ENCODE results near the gene TMC2.
A peak's percentile ranks its signal among the peaks of the same experiment; 100 is the strongest.

DNA sequence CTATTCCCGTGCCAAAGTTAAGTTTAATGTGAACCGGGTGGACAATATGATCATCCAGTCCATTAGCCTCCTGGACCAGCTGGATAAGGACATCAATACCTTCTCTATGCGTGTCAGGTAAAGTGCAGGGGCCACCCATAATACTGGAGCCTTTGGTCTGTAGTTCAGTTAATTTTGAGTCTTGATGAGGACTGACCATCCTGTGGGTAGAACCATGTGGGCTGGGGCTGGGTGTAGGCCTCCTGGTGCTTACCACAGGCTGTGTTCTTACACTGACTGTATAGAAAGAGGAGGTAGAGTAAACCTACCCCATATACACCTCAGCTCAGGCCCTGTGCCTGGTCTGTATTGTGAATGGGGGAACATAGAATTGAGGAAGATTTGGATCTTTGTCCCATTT, 118.5 kb downstream of the TMC2 start:
- TF ChIP-seq, protein P1, sequence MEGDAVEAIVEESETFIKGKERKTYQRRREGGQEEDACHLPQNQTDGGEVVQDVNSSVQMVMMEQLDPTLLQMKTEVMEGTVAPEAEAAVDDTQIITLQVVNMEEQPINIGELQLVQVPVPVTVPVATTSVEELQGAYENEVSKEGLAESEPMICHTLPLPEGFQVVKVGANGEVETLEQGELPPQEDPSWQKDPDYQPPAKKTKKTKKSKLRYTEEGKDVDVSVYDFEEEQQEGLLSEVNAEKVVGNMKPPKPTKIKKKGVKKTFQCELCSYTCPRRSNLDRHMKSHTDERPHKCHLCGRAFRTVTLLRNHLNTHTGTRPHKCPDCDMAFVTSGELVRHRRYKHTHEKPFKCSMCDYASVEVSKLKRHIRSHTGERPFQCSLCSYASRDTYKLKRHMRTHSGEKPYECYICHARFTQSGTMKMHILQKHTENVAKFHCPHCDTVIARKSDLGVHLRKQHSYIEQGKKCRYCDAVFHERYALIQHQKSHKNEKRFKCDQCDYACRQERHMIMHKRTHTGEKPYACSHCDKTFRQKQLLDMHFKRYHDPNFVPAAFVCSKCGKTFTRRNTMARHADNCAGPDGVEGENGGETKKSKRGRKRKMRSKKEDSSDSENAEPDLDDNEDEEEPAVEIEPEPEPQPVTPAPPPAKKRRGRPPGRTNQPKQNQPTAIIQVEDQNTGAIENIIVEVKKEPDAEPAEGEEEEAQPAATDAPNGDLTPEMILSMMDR (IDR thresholded peaks at IDR 0.05; ENCODE audit: insufficient read depth, low read length): no peak
- TF ChIP-seq, protein P2, sequence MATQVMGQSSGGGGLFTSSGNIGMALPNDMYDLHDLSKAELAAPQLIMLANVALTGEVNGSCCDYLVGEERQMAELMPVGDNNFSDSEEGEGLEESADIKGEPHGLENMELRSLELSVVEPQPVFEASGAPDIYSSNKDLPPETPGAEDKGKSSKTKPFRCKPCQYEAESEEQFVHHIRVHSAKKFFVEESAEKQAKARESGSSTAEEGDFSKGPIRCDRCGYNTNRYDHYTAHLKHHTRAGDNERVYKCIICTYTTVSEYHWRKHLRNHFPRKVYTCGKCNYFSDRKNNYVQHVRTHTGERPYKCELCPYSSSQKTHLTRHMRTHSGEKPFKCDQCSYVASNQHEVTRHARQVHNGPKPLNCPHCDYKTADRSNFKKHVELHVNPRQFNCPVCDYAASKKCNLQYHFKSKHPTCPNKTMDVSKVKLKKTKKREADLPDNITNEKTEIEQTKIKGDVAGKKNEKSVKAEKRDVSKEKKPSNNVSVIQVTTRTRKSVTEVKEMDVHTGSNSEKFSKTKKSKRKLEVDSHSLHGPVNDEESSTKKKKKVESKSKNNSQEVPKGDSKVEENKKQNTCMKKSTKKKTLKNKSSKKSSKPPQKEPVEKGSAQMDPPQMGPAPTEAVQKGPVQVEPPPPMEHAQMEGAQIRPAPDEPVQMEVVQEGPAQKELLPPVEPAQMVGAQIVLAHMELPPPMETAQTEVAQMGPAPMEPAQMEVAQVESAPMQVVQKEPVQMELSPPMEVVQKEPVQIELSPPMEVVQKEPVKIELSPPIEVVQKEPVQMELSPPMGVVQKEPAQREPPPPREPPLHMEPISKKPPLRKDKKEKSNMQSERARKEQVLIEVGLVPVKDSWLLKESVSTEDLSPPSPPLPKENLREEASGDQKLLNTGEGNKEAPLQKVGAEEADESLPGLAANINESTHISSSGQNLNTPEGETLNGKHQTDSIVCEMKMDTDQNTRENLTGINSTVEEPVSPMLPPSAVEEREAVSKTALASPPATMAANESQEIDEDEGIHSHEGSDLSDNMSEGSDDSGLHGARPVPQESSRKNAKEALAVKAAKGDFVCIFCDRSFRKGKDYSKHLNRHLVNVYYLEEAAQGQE (IDR thresholded peaks at IDR 0.05; ENCODE audit: insufficient replicate concordance, low read depth): no peak
- TF ChIP-seq POLR2AphosphoS5 (IDR thresholded peaks at IDR 0.05; ENCODE audit: low read depth): 0 out of 2 replicates have a peak, but pooled peaks have one; percentile 15
- no peak for TF ChIP-seq GABPA (IDR thresholded peaks at IDR 0.05; ENCODE audit: low read depth)
- TF ChIP-seq SPI1 (IDR thresholded peaks at IDR 0.05; ENCODE audit: borderline replicate concordance, low read depth): no peak

All from HL-60 (cell line).